Mesodermal cell (in vitro differentiated cells): ENCODE results near the gene SURF6.

Experiments used
- H3K27ac ChIP-seq: 2 replicates; pipeline ENCODE4 v1.7.0; 2013; ENCODE audit warnings: mild to moderate bottlenecking, low read depth, low read length, moderate library complexity; ENCODE audit not compliant: severe bottlenecking
- H3K36me3 ChIP-seq: 2 replicates; pipeline ENCODE4 v1.7.1; 2013; ENCODE audit warnings: mild to moderate bottlenecking, low read length, moderate library complexity; ENCODE audit not compliant: control insufficient read depth, insufficient read depth
- H3K4me1 ChIP-seq: one replicate; pipeline ENCODE4 v1.7.1; 2013; ENCODE audit warnings: mild to moderate bottlenecking, low read length; ENCODE audit not compliant: insufficient read depth, control insufficient read depth, poor library complexity, severe bottlenecking
- H3K4me3 ChIP-seq: 2 replicates; pipeline ENCODE4 v1.7.0; 2013; ENCODE audit warnings: low read length, control low read depth, mild to moderate bottlenecking; ENCODE audit not compliant: insufficient read depth, poor library complexity, severe bottlenecking; ENCODE audit errors: extremely low read depth
- H3K9me3 ChIP-seq: 2 replicates; pipeline ENCODE4 v1.7.1; 2013; ENCODE audit warnings: mild to moderate bottlenecking, low read length, moderate library complexity; ENCODE audit not compliant: control insufficient read depth
- WGBS, 2 experiments: methylation state at CpG; one replicate each; pipeline ENCODE4 v1.1.5; 2013; ENCODE audit warnings: missing lambda C conversion rate in 2 of 2; ENCODE audit not compliant: insufficient coverage in 2 of 2; 5-methylcytosine and 5-hydroxymethylcytosine counted together

The SURF6 gene

GRCh38 chr9:133367778-133368177, 31.8 kb upstream of the SURF6 start:
- Histone ChIP-seq H3K4me3 (no peak overlapping the region), H3K27ac (no peak overlapping the region), H3K36me3 (peaks cover 98% of the 10 kb centered on the region), H3K4me1 (peaks cover 7% of the 10 kb centered on the region), H3K9me3 (no peaks in the 10 kb centered on the region)
- 91 to 97% methylated on average over 9 to 10 of the region's 10 CpGs for WGBS, 2 experiments

DNA sequence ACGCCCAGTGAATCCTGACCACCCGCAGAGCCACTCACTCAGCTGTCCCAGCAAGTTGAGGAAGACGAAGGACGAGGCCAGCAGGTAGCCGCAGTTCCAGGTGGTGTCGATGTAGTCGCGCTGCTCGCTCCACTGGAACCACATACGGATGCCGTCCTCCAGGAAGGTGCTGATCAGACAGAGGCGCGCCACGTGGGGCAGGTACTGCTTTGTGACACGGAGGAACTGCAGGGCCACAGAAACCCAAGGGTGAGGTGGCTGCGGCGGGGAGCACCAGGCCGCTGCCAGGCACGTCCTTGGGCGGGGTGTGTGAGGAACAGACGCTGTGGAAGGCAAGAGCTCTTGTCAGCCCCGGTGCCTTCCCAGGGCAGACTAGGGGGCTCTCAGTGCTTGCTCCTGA, 31.2 kb upstream of the SURF6 start:
- no peak overlapping the region for H3K27ac ChIP-seq
- H3K9me3 ChIP-seq: no peaks in the 10 kb centered on the region
- H3K36me3 ChIP-seq: peaks cover 98% of the 10 kb centered on the region
- 97% methylated on average over 21 to 22 of the region's 22 CpGs for WGBS, 2 experiments
- H3K4me3 ChIP-seq: no peak overlapping the region
- peaks cover 5% of the 10 kb centered on the region for H3K4me1 ChIP-seq

GRCh38 chr9:133366435-133366834, 30.4 kb upstream of the SURF6 start:
- Histone ChIP-seq H3K4me1 (no peaks in the 10 kb centered on the region), H3K4me3 (no peak overlapping the region), H3K36me3 (peaks cover 98% of the 10 kb centered on the region), H3K9me3 (no peaks in the 10 kb centered on the region), H3K27ac (no peak overlapping the region)
- 90 to 92% methylated on average over 8 to 10 of the region's 11 CpGs for WGBS, 2 experiments

DNA sequence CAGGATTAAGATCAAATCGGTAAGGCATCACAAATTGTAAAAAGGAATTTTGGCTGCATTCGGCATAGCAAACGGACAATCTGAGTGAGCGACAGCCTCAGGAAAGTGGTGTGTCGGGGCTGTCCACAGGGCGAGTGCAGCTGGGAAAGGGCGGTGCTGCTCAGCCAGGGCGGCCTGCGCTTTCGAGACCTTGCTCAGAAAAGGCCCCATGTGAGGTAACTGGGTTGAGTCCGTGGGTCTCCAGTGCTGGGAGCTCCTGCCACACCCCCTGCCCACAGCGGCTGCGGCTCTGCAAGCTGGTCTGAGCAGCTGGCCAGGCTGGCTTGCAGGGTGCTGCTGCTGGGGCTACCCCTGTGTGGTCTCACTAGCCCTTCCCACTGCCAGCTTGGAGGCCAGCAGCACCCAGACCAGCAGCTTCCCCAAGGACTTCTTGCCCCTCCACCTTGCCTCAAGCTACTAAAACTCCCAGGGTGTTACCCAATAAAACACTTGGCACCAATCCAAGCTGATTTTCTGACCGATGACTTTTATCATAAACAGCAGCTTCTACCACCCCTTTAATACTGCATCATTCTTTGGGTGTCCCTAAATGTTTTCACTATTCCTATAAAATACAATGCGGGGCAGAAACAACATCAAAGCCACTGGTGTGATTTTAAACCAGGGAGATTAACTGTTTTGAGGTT, 26.5 kb upstream of the SURF6 start:
- no peak overlapping the region for H3K27ac ChIP-seq
- H3K9me3 ChIP-seq: no peaks in the 10 kb centered on the region
- H3K4me1 ChIP-seq: no peaks in the 10 kb centered on the region
- H3K36me3 ChIP-seq: peaks cover 91% of the 10 kb centered on the region
- no peak overlapping the region for H3K4me3 ChIP-seq
- WGBS, 2 experiments: 95 to 97% methylated on average over 12 to 14 of the region's 15 CpGs

GRCh38 chr9:133361507-133362092, 25.6 kb upstream of the SURF6 start:
- Histone ChIP-seq H3K36me3 (peaks cover 86% of the 10 kb centered on the region), H3K4me1 (no peaks in the 10 kb centered on the region), H3K9me3 (no peaks in the 10 kb centered on the region), H3K27ac (peak overlapping the region; percentile 36), H3K4me3 (no peak overlapping the region)
- 92 to 100% methylated on average over 11 to 12 of the region's 13 CpGs for WGBS, 2 experiments

DNA sequence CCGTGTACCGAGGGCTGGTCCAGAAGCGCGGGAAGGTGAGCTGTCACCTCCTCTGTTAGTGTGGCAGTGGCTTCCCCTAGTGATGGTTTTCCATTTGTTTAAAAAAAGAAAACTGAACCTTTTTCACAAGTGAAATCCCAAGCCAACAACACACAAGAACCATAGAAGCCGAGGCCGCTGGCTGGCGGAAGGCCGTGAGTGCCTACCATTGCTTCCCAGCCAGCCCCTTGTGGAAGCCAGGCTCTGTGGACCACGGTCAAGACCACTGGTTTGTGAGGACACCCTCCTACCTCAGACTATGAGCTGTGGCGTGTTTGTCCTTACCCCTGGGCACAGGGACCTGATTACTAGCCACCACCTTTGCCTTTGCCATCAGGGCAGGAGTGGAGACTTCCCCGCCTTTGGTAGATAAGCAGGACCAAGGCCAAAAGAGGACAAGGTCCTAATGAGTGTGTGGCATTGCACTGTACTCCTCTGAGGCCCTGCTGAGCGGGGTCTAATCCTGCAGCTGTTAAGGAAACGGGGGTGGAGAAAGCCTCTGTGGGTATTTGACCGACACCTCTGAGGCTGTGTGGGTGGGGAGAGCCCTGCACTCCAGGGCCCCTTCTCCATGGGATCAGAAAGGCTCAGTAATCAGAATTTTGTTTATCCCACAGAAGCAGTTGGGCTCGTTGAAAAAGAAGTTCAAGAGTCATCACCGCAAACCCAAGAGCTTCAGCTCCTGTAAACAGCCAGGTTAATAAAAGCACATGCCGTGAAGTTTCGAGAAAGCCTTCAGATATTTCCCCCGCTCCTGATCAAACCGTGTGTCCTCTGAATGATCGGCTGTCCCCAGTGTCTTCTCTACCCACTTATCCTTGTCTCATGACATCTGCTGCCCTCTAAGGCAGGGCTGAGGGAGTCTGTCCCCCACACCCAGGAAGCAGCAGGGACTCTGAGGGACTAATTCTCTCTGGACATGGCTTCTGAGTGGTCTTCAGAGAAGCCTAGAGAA, 24.7 kb upstream of the SURF6 start:
- H3K4me3 ChIP-seq: no peak overlapping the region
- no peaks in the 10 kb centered on the region for H3K9me3 ChIP-seq
- WGBS, 2 experiments: 95 to 96% methylated on average over 20 of the region's 21 CpGs
- no peaks in the 10 kb centered on the region for H3K4me1 ChIP-seq
- no peak overlapping the region for H3K27ac ChIP-seq
- peaks cover 77% of the 10 kb centered on the region for H3K36me3 ChIP-seq

DNA sequence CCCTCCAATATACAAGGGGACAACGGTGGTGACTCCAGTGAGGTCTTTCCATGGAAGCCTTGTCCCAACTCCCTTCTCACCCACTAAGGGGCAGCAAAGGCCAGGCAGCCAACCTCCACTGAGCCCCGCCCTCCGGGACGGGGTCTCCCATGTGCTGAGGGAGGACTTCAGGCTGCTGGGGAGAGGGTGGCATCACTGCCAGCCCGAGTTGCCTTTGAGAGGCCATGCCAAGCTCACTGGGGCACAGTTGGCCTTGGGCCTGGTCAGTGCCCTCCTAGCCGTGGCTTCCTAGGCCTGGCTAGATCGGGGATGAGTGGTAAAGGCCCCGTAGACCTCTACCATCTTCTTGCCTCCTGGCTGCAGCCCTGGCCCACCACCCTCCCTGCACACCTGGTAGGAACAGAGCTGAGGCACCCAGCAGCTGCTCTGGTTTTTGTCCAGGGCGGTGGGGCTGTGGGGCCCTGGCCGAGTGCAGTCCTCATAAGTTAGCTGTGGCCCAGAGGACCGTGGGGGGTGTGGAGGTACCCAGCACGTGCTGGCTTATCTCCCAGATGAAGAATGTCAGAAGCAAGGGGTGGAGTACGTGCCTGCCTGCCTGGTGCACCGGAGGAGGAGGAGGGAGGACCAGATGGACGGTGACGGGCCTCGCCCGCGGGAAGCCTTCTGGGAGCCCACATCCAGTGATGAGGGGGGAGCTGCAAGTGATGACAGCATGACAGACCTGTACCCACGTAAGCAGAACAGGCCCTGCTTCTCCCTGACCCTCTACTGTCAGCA, 23.6 kb upstream of the SURF6 start:
- WGBS, 2 experiments: 83 to 89% methylated on average over 11 to 15 of the region's 20 CpGs

GRCh38 chr9:133357656-133358055, 21.7 kb upstream of the SURF6 start:
- Histone ChIP-seq H3K27ac (no peak overlapping the region), H3K4me1 (no peaks in the 10 kb centered on the region), H3K36me3 (peaks cover 55% of the 10 kb centered on the region), H3K4me3 (peak overlapping the region; percentile 72), H3K9me3 (no peaks in the 10 kb centered on the region)
- 87 to 97% methylated on average over 14 of the region's 14 CpGs for WGBS, 2 experiments

More for the DNA sequence above, 23.6 kb upstream of the SURF6 start:
- Histone ChIP-seq H3K36me3 (peaks cover 66% of the 10 kb centered on the region), H3K27ac (peak overlapping the region; percentile 29), H3K4me3 (no peak overlapping the region), H3K4me1 (no peaks in the 10 kb centered on the region), H3K9me3 (no peaks in the 10 kb centered on the region)

- Histone ChIP-seq H3K4me3 (peak within 1 kb of the TSS; percentile 72), H3K9me3 (no peaks in the 10 kb centered on the region), H3K36me3 (peaks cover 55% of the 10 kb centered on the region), H3K27ac (peak within 1 kb of the TSS; percentile 23), H3K4me1 (no peaks in the 10 kb centered on the region)
- 0 to 2% methylated on average over 46 to 66 of the region's 78 CpGs for WGBS, 2 experiments
Measured at GRCh38 chr9:133356391-133357091, 20.6 kb upstream of the SURF6 start, which contains the start of the genes SURF1 and SURF2. SURF1 (minus strand) TSS chr9:133356487; CDS start chr9:133356453, 34 bp downstream. SURF2 (plus strand) TSS chr9:133356550; CDS start chr9:133356593, 43 bp downstream.
